Ishikawa (cell line): Measurements from ENCODE around the gene FAU.

ENCODE experiments used
- CEBPB ChIP-seq: IDR thresholded peaks from 2 replicates; pipeline ENCODE4 v1.6.1; 2012
- CREB1 ChIP-seq: IDR thresholded peaks from 2 replicates; pipeline ENCODE4 v1.6.1; 2012; ENCODE audit warnings: low read depth
- EGR1 ChIP-seq: IDR thresholded peaks from 2 replicates; pipeline ENCODE4 v1.6.1; 2012
- EP300 ChIP-seq: IDR thresholded peaks from 2 replicates; pipeline ENCODE4 v1.6.1; 2012; ENCODE audit warnings: borderline replicate concordance
- FOXM1 ChIP-seq: IDR thresholded peaks from 2 replicates; pipeline ENCODE4 v1.6.1; 2012; ENCODE audit warnings: low read depth, borderline replicate concordance
- MAX ChIP-seq: IDR thresholded peaks from 2 replicates; pipeline ENCODE4 v1.6.1; 2012
- NFIC ChIP-seq: IDR thresholded peaks from 2 replicates; pipeline ENCODE4 v1.6.1; 2012
- RAD21 ChIP-seq: IDR thresholded peaks from 2 replicates; pipeline ENCODE4 v1.6.1; 2012; ENCODE audit warnings: low read depth
- REST ChIP-seq: IDR thresholded peaks from 2 replicates; pipeline ENCODE4 v1.6.1; 2012; ENCODE audit warnings: low read depth, mild to moderate bottlenecking
- TAF1 ChIP-seq: IDR thresholded peaks from 2 replicates; pipeline ENCODE4 v1.6.1; 2012; ENCODE audit warnings: low read depth, mild to moderate bottlenecking
- TCF12 ChIP-seq: IDR thresholded peaks from 2 replicates; pipeline ENCODE4 v1.6.1; 2012; ENCODE audit warnings: low read depth
- TEAD4 ChIP-seq: IDR thresholded peaks from 2 replicates; pipeline ENCODE4 v1.6.1; 2012
- USF1 ChIP-seq: IDR thresholded peaks from 2 replicates; pipeline ENCODE4 v1.6.1; 2012
- YY1 ChIP-seq: IDR thresholded peaks from 2 replicates; pipeline ENCODE4 v1.6.1; 2012; ENCODE audit warnings: low read depth
- ZBTB7A ChIP-seq: IDR thresholded peaks from 2 replicates; pipeline ENCODE4 v1.6.1; 2012; ENCODE audit warnings: low read depth

FAU gene

DNA sequence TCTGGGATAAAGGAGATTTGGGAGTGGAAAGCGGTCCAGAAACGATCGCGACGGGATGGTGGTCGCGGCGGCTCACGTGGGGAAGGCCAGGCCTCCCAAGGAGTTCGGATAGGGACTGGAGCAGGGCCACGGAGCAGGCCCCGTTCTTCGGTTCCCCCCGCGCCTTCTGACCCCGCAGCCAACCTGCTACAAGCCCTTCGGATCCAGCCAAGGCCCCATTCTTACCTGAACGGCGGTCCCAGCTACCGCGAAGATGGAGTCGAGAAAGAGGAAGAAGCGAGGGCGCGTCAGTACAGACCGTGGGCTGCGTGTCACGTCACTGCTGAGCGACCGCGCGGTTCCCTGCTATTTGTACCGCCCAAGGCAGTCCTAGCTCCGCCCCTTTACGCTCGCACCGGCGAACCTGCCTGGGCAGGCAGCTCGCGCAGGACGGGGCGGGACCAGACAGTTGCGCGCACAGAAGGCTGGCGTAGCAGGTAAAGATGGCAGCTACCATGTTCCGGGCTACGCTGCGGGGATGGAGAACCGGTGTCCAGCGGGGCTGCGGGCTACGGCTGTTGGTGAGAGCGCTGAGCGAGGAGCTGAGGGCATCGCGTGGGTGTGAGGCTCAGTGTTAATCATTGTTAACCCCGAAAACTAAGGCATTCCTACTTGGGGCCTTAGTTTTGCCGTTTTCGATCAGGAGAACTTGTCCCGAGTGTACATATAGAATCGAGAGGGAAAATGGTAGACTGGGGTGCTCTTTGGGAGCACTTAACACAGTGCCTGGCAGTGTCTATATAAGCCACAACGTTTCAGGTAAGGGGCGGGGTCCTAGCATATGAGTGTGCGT lies at the start of gene FAU, which contains the start of gene MRPL49:
FAU (minus strand) TSS at position 270 of the 832 bp plus-strand sequence. CDS start 321 bp downstream, outside the sequence.
MRPL49 (plus strand) TSS at position 457 of the 832 bp plus-strand sequence; CDS start at position 483, 26 bp downstream.
- TF ChIP-seq YY1 (peak; percentile 93), TCF12 (peak; percentile 51; the same call in 1 of the 2 replicates), CEBPB (no peak), EGR1 (peak; percentile 15; the same call in 1 of the 2 replicates), TEAD4 (peak; percentile 41), USF1 (no peak), TAF1 (peak; percentile 98), FOXM1 (no peak), NFIC (no peak), REST (no peak), RAD21 (0 out of 2 replicates have a peak, but pooled peaks have one; percentile 1), EP300 (no peak), ZBTB7A (no peak), MAX (peak; percentile 66), CREB1 (peak; percentile 95)

DNA sequence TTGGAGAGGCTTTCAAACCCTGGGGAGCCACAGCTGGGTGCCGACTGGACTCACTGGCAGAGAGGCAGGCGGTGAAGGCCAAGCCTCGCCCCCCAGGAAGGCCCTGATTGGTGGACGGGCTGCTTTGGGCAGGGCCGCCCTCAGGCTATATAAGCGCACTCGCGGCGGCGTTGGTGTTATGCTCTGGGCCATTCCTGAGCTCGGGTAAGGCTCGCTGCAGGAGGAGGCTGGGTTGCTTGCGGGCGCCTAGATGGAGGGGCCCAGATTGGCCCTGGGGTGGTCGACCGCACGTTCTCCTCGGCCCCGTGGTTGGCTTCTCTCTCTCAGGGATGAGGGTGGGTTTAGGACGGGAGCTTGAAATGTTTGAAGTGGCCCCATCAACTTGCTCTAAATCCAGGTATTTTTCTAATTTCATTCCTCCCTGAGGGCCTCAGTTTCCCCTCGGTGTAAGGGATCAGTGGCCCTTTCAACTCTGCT lies 48.2 kb upstream of the FAU start, which contains the start of gene SPDYC:
SPDYC (plus strand) TSS at position 176 of the 477 bp plus-strand sequence. CDS start 1,125 bp downstream, outside the sequence.
- TF ChIP-seq ZBTB7A (no peak), NFIC (no peak), REST (no peak), CREB1 (no peak), EGR1 (no peak), FOXM1 (no peak), USF1 (no peak), MAX (no peak), TEAD4 (no peak), TAF1 (no peak), YY1 (no peak), CEBPB (no peak), TCF12 (no peak)

GRCh38 chr11:65169164-65169641 lies 47.3 kb upstream of the FAU start:
- no peak for TF ChIP-seq TAF1
- TF ChIP-seq FOXM1, result no peak
- TF ChIP-seq EGR1, result no peak
- TF ChIP-seq CEBPB, result no peak
- no peak for TF ChIP-seq REST
- TF ChIP-seq EP300, result no peak
- TF ChIP-seq CREB1, result no peak
- TF ChIP-seq TCF12, result no peak
- no peak for TF ChIP-seq USF1
- no peak for TF ChIP-seq ZBTB7A
